ENCODE data around the gene KRTAP4-3.
"Not testable (repeated sequence)": the region's sequence is repeated elsewhere in the genome, so short reads cannot be mapped to it uniquely, and the experiment has no call there.

The KRTAP4-3 gene

DNA sequence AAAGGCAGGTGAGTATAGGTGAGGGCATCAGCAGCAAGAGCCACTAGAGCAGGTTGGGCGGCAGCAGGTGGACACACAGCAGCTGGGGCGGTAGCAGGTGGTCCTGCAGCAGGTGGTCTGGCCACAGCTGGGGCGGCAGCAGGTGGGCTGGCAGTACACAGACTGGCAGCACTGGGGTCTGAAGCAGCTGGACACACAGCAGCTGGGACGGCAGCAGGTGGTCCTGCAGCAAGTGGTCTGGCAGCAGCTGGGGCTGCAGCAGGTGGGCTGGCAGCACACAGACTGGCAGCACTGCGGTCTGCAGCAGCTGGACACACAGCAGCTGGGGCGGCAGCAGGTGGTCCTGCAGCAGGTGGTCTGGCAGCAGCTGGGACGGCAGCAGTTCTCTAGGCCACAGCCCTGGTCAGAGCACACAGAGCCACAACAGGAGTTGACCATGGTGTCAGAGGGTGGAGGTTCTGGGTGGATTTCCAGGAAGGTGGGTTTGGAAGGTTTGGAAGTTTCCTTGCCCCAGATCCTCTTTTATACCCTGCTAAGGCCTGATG is 9.8 kb upstream of the KRTAP4-3 start, which contains the start of gene KRTAP4-2:
KRTAP4-2 (minus strand) TSS at position 495 of the 545 bp plus-strand sequence; CDS start at position 438, 57 bp downstream.
- DNase-seq (no peak), ATAC-seq (replicated peaks) (no peak)
- Mint-ChIP-seq H3K27me3 (no peaks in the 10 kb centered on the region), H3K36me3 (no peaks in the 10 kb centered on the region), H3K27ac (peak within 1 kb of the TSS; percentile 81), H3K4me1 (peaks cover 34 to 43% of the 10 kb centered on the region in 2 donors), H3K4me3 (peak within 1 kb of the TSS in 1 of 2 donors; percentile 7), H3K9me3 (peaks cover 0 to 1% of the 10 kb centered on the region in 2 donors)

DNA sequence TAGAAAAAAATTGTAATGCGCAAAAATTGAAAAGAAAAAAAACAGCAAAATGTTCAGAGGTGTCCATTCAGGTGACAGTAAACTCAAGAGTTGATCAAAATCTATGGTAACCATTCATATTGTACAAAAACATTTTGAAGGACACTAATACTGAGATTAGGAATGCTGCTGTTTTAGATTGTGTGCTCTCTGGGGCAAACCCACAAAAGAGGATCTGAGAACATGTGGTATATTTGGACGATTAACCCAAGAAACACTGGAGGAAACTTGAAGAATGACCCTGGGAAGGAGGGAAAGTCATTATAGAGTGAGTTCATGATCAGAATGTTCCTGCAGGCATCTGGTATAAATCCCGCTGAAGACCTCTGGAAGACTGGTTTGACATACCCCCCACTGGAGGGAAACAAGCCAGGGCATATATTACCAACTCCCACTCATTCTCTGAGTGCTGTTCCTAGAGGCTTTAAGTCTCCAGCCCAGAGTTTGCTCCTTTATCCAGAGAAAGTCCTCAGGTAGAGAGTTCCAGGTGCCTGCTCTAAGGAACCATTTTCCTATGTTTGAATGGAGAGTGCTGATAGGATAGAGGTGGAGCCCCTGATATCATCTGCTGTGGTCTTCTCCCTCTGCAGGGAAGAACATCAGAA is 8.8 kb upstream of the KRTAP4-3 start:
- H3K27ac Mint-ChIP-seq, result peak overlapping the region; percentile 65
- H3K4me3 Mint-ChIP-seq, result no peak overlapping the region
- ATAC-seq (replicated peaks), result peak; percentile 95 to 96

DNA sequence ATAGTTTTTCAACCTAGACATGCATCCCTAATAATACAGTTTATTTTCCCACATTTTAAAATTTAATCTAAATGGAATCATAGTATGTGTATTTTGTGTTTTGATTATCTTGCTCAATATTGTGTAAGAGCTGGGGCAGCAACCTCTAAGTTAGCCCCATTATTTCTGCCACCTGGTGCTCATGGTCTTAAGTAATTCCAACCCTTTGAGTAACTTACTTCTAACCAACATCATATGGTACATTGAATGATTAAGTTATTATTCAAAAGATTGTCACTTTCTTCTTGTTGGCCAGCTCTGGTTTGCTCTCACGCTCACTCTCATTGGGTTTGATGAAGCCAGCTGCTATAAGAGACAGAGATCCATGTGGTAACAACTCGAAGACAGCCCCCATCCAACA is 3.9 kb upstream of the KRTAP4-3 start:
- DNase-seq (no peak), ATAC-seq (replicated peaks) (no peak)
- H3K4me3 Mint-ChIP-seq, result no peak overlapping the region
- no peaks in the 10 kb centered on the region for H3K36me3 Mint-ChIP-seq
- no peak overlapping the region for H3K27ac Mint-ChIP-seq
- H3K4me1 Mint-ChIP-seq, result peaks cover 26 to 35% of the 10 kb centered on the region in 2 donors
- no peaks in the 10 kb centered on the region for H3K27me3 Mint-ChIP-seq
- H3K9me3 Mint-ChIP-seq, result peaks cover 2 to 4% of the 10 kb centered on the region in 2 donors

More for the DNA sequence above, 8.8 kb upstream of the KRTAP4-3 start:
- no peaks in the 10 kb centered on the region for H3K36me3 Mint-ChIP-seq
- DNase-seq, result peak; percentile 19
- H3K9me3 Mint-ChIP-seq, result peaks cover 0 to 1% of the 10 kb centered on the region in 2 donors
- H3K27me3 Mint-ChIP-seq, result no peaks in the 10 kb centered on the region
- H3K4me1 Mint-ChIP-seq, result peaks cover 39 to 51% of the 10 kb centered on the region in 2 donors

GRCh38 chr17:41167561-41167960 is 460 bp downstream of the KRTAP4-3 start:
- H3K4me3 Mint-ChIP-seq, result no peak overlapping the region
- H3K36me3 Mint-ChIP-seq, result no peaks in the 10 kb centered on the region
- H3K27me3 Mint-ChIP-seq, result no peaks in the 10 kb centered on the region
- ATAC-seq (replicated peaks) (no peak), DNase-seq (no peak)
- H3K27ac Mint-ChIP-seq, result no peak overlapping the region
- peaks cover 9% of the 10 kb centered on the region in 2 donors for H3K4me1 Mint-ChIP-seq
- peaks cover 2 to 4% of the 10 kb centered on the region in 2 donors for H3K9me3 Mint-ChIP-seq

GRCh38 chr17:41163828-41164227 is 4.2 kb downstream of the KRTAP4-3 start:
- Mint-ChIP-seq H3K27me3 (peaks cover 0 to 4% of the 10 kb centered on the region in 2 donors), H3K4me3 (no peak overlapping the region), H3K36me3 (no peaks in the 10 kb centered on the region), H3K4me1 (peaks cover 9% of the 10 kb centered on the region in 2 donors), H3K9me3 (no peaks in the 10 kb centered on the region), H3K27ac (no peak overlapping the region)
- no peak for DNase-seq
- ATAC-seq (replicated peaks), result no peak

DNA sequence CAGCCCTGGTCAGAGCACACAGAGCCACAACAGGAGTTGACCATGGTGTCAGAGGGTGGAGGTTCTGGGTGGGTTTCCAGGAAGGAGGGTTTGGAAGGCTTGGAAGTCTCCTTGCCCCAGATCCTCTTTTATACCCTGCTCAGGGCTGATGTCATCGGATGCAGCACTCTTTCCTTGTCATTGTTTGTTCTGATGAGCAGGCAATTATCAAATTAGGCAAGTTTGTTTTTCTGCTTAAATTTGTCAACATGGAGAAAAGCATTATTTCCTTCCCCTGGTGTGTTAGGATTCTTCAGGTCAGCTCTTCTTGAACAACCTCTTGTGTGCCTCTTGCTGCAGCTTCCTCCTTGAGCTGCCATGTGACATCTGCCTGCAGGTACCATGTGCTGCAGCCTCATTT is 7.4 kb downstream of the KRTAP4-3 start, which contains the start of gene KRTAP4-4:
KRTAP4-4 (minus strand) TSS at position 101 of the 400 bp plus-strand sequence; CDS start at position 44, 57 bp downstream.
- Mint-ChIP-seq H3K4me3 (no peak within 1 kb of the TSS), H3K36me3 (no peaks in the 10 kb centered on the region), H3K27me3 (peaks cover 0 to 10% of the 10 kb centered on the region in 2 donors), H3K4me1 (peaks cover 7 to 15% of the 10 kb centered on the region in 2 donors), H3K27ac (no peak within 1 kb of the TSS), H3K9me3 (no peaks in the 10 kb centered on the region)
- no peak for ATAC-seq (replicated peaks)
- no peak for DNase-seq

GRCh38 chr17:41160190-41160589 is 7.8 kb downstream of the KRTAP4-3 start:
- H3K36me3 Mint-ChIP-seq; H3K27ac Mint-ChIP-seq; H3K27me3 Mint-ChIP-seq; ATAC-seq (replicated peaks); H3K9me3 Mint-ChIP-seq; DNase-seq; H3K4me3 Mint-ChIP-seq: not testable (repeated sequence)
- peaks cover 7 to 15% of the 10 kb centered on the region in 2 donors for H3K4me1 Mint-ChIP-seq

GRCh38 chr17:41153856-41154255 is 14.2 kb downstream of the KRTAP4-3 start:
- DNase-seq (no peak), ATAC-seq (replicated peaks) (no peak)
- no peaks in the 10 kb centered on the region for H3K9me3 Mint-ChIP-seq

DNA sequence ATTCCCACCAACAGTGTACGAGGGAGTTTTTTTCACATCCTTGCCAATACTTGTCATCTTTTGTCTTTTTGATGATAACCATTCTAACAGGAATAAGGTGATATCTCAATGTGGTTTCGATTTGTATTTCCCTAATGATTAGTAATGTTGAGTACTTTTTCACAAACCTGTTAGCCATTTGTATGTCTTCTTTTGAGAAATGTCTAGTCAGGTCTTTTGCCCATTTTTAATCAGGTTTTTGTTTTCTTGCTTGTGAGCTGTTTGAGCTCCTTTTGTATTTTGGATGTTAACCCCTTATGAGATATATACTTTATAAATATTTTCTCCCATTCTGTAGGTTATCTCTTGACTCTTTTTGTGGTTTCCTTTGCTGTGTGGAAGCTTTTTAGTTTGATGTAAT is 16.5 kb downstream of the KRTAP4-3 start:
- peaks cover 6 to 12% of the 10 kb centered on the region in 2 donors for H3K4me1 Mint-ChIP-seq
- H3K4me3 Mint-ChIP-seq, result no peak overlapping the region
- no peaks in the 10 kb centered on the region for H3K27me3 Mint-ChIP-seq
- DNase-seq (no peak), ATAC-seq (replicated peaks) (no peak)
- no peak overlapping the region for H3K27ac Mint-ChIP-seq
- peaks cover 0 to 2% of the 10 kb centered on the region in 2 donors for H3K9me3 Mint-ChIP-seq
- no peaks in the 10 kb centered on the region for H3K36me3 Mint-ChIP-seq

More at GRCh38 chr17:41153856-41154255, 14.2 kb downstream of the KRTAP4-3 start:
- peaks cover 0 to 6% of the 10 kb centered on the region in 2 donors for H3K27me3 Mint-ChIP-seq
- no peak overlapping the region for H3K4me3 Mint-ChIP-seq
- peaks cover 4 to 12% of the 10 kb centered on the region in 2 donors for H3K4me1 Mint-ChIP-seq
- H3K27ac Mint-ChIP-seq, result no peak overlapping the region
- H3K36me3 Mint-ChIP-seq, result no peaks in the 10 kb centered on the region

GRCh38 chr17:41150026-41150425 is 18.0 kb downstream of the KRTAP4-3 start:
- Mint-ChIP-seq H3K36me3 (peaks cover 0 to 2% of the 10 kb centered on the region in 2 donors), H3K9me3 (peaks cover 0 to 2% of the 10 kb centered on the region in 2 donors), H3K27me3 (no peaks in the 10 kb centered on the region), H3K27ac (no peak overlapping the region), H3K4me1 (peaks cover 6 to 12% of the 10 kb centered on the region in 2 donors), H3K4me3 (no peak overlapping the region)
- ATAC-seq (replicated peaks) (no peak), DNase-seq (no peak)

GRCh38 chr17:41149652-41149985 is 18.4 kb downstream of the KRTAP4-3 start, which contains the start of gene KRTAP4-5:
Gene KRTAP4-5 (minus strand): TSS chr17:41149825. CDS start chr17:41149767, 58 bp downstream.
- Mint-ChIP-seq H3K27me3 (no peaks in the 10 kb centered on the region), H3K4me3 (no peak within 1 kb of the TSS), H3K27ac (no peak within 1 kb of the TSS), H3K4me1 (peaks cover 6 to 12% of the 10 kb centered on the region in 2 donors), H3K9me3 (peaks cover 0 to 2% of the 10 kb centered on the region in 2 donors), H3K36me3 (peaks cover 0 to 3% of the 10 kb centered on the region in 2 donors)
- DNase-seq, result no peak
- ATAC-seq (replicated peaks), result no peak

GRCh38 chr17:41148971-41149651 is 18.9 kb downstream of the KRTAP4-3 start:
- H3K27me3 Mint-ChIP-seq; H3K4me3 Mint-ChIP-seq; H3K36me3 Mint-ChIP-seq; DNase-seq; H3K27ac Mint-ChIP-seq; ATAC-seq (replicated peaks); H3K9me3 Mint-ChIP-seq: not testable (repeated sequence)
- H3K4me1 Mint-ChIP-seq, result peaks cover 6 to 12% of the 10 kb centered on the region in 2 donors

DNA sequence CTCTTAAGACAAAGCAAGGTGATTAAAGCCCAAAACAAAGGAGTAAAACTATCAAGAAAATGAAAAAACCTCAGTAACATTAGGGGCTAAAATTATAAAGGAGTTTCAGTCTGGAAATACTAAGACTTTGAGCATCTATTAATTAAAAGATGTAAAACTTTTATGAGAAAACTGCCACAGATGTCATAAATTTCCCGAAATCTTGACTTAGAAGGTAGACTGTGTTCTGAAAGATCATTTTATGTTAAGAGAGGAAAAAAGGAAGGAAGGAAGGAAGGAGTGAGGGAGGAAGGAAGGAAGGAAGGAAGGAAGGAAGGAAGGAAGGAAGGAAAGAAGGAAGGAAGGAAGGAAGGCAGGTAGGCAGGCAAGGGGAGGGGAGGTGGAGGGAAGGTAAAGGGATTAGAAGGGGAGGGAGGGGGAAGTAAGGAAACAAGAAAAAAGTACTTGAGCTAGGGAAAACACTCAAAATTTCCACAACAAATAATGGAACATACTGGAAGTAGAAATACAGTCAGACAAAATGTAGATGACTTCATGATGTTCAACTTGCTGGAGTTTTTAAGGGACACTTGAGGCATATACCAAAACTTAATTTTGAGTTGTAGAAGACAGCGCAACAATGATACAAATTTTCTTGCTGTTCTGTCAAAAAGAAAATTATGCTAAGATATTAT is 20.4 kb downstream of the KRTAP4-3 start:
- no peak overlapping the region for H3K4me3 Mint-ChIP-seq
- no peak for DNase-seq

DNA sequence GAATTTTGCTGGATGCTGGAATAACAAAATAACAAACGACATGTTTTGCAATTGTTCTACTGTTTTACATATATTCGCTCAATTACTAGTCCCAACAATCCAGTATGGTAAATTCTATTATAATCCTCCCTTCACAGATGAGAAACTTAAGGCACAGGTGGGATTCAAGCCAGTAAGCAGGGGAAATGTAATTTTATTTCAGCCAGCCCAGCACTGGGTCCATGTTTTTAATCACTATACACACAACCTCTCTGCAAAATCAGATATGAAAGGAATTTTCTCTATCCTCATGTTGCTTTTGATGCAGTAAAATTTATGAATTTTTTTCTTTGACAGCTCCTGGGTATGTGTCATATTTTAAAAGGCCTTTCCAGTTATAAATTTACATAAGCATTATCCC is 22.8 kb downstream of the KRTAP4-3 start:
- no peak overlapping the region for H3K4me3 Mint-ChIP-seq
- peaks cover 20 to 25% of the 10 kb centered on the region in 2 donors for H3K9me3 Mint-ChIP-seq
- no peaks in the 10 kb centered on the region for H3K27me3 Mint-ChIP-seq

More for the DNA sequence above, 20.4 kb downstream of the KRTAP4-3 start:
- no peaks in the 10 kb centered on the region for H3K27me3 Mint-ChIP-seq
- peaks cover 10 to 13% of the 10 kb centered on the region in 2 donors for H3K36me3 Mint-ChIP-seq
- no peak overlapping the region for H3K27ac Mint-ChIP-seq
- H3K9me3 Mint-ChIP-seq, result peaks cover 13 to 14% of the 10 kb centered on the region in 2 donors
- peaks cover 6% of the 10 kb centered on the region in 2 donors for H3K4me1 Mint-ChIP-seq
- no peak for ATAC-seq (replicated peaks)

More for the DNA sequence above, 22.8 kb downstream of the KRTAP4-3 start:
- ATAC-seq (replicated peaks), result no peak
- Mint-ChIP-seq H3K36me3 (peaks cover 15 to 31% of the 10 kb centered on the region in 2 donors), H3K27ac (no peak overlapping the region), H3K4me1 (peaks cover 6 to 10% of the 10 kb centered on the region in 2 donors)
- no peak for DNase-seq

Data from stimulated activated naive B cell treated with anti-CD40 and anti-IgM and Interleukin-4, amounts not matched to agents 10 μg/mL and 1 μg/mL and 100 μg/mL, for 72 hours (primary cell).